RPMI7951 (cell line): Measurements from ENCODE around the gene GCH1. TPM values are rescaled to one million over a fixed set of nuclear protein-coding genes. Genes with fewer than 3 reads are reported as not detected.
"Not testable (repeated sequence)": the region's sequence is repeated elsewhere in the genome, so short reads cannot be mapped to it uniquely, and the experiment has no call there.

Source experiments
- DNase-seq: peaks from one replicate; pipeline ENCODE4 v3.0.0-alpha.2; 2012; ENCODE audit warnings: low read depth
- total RNA-seq: library from RNA; depleted of rRNA; stranded (reverse); fragments of >200 nt; shearing (Covaris generic); gene quantifications from 2 replicates; pipeline ENCODE4 v1.2.3, GENCODE V29; 2014

The GCH1 gene
- total RNA-seq, 1 experiment from 2014 or later, result 3.5 TPM

- DNase-seq, result no peak
Measured at GRCh38 chr14:54822685-54823084, 79.9 kb downstream of the GCH1 start.

GRCh38 chr14:54818201-54819133 lies 84.2 kb downstream of the GCH1 start:
- peak; percentile 89 for DNase-seq

- DNase-seq, result no peak
Measured at GRCh38 chr14:54817506-54817905, 85.1 kb downstream of the GCH1 start.

GRCh38 chr14:54816450-54816849 lies 86.2 kb downstream of the GCH1 start:
- no peak for DNase-seq

GRCh38 chr14:54815515-54815914 lies 87.1 kb downstream of the GCH1 start:
- DNase-seq, result no peak

GRCh38 chr14:54815016-54815415 lies 87.6 kb downstream of the GCH1 start:
- DNase-seq, result no peak

- DNase-seq, result peak; percentile 8
Measured at GRCh38 chr14:54814076-54814475, 88.5 kb downstream of the GCH1 start.

- DNase-seq, result no peak
Measured at GRCh38 chr14:54813081-54813480, 89.5 kb downstream of the GCH1 start.

- DNase-seq, result no peak
Measured at GRCh38 chr14:54812617-54813016, 90.0 kb downstream of the GCH1 start.

- DNase-seq, result no peak
Measured at GRCh38 chr14:54809767-54810166, 92.9 kb downstream of the GCH1 start.

GRCh38 chr14:54808326-54809161 lies 94.1 kb downstream of the GCH1 start:
- no peak for DNase-seq

GRCh38 chr14:54807881-54808280 lies 94.7 kb downstream of the GCH1 start:
- DNase-seq, result no peak

GRCh38 chr14:54807428-54807827 lies 95.2 kb downstream of the GCH1 start:
- no peak for DNase-seq

- no peak for DNase-seq
Measured at GRCh38 chr14:54806616-54807015, 96.0 kb downstream of the GCH1 start.

- peak; percentile 72 for DNase-seq
Measured at GRCh38 chr14:54805445-54806322, 96.9 kb downstream of the GCH1 start.

- DNase-seq, result no peak
Measured at GRCh38 chr14:54805070-54805444, 97.6 kb downstream of the GCH1 start.

GRCh38 chr14:54804538-54805041 lies 98.0 kb downstream of the GCH1 start:
- no peak for DNase-seq

GRCh38 chr14:54803926-54804537 lies 98.6 kb downstream of the GCH1 start:
- peak; percentile 22 for DNase-seq

GRCh38 chr14:54803396-54803795 lies 99.2 kb downstream of the GCH1 start:
- DNase-seq, result no peak

GRCh38 chr14:54801482-54801881 lies 101.1 kb downstream of the GCH1 start:
- not testable (repeated sequence) for DNase-seq
